ENCODE results near the gene E2F2.
"Not testable (repeated sequence)": the region's sequence is repeated elsewhere in the genome, so short reads cannot be mapped to it uniquely, and the experiment has no call there.

The E2F2 gene

DNA sequence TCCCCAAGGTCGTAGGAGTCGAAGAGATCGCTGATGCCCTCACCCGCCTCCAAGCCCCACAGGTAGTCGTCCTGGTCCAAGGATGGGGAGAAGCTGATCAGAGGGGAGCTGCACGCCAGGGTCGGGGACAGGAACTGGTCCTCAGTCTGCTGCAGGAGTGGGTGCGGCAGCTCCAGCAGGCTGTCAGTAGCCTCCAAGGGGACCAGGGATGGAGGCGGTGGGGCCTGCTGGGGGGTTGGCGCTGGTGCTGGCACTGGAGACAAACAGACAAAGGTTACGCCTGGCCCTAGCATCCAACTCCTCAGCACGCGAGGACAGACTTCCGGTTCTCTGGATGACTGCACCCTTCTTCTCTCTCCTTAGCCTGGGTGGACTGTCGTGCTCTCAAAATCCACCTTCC is 21.1 kb downstream of the E2F2 start:
- H3K27me3 ChIP-seq (replicated peaks in 2 of 5; ENCODE audit: control insufficient read depth in 4 of 5, insufficient read depth in 5 of 5, low read length in 4 of 5), result no peaks in the 10 kb centered on the region
- H3K4me3 ChIP-seq (ENCODE audit: control insufficient read depth in 1 of 7, extremely low read depth in 1 of 7, insufficient read depth in 4 of 7, low read depth in 2 of 7, low read length in 6 of 7), result no peak overlapping the region
- ChIA-PET CTCF (interaction anchor here (0.9 to 2.6 kb wide), 4 partner anchors 22 to 35 kb away, joined by 3 to 16 read pairs (median 4); no protein-coding TSS in a partner anchor), POLR2A (no interaction called here)
- peaks cover 10 to 47% (median 27%) of the 10 kb centered on the region in 4 experiments for H3K36me3 ChIP-seq (ENCODE audit: control insufficient read depth in 4 of 4, insufficient read depth in 4 of 4, low read length in 3 of 4)
- DNase-seq, result no peak
- 94% methylated on average over 14 of the region's 15 CpGs for WGBS (ENCODE audit: insufficient coverage)
- H3K9me3 ChIP-seq (ENCODE audit: control extremely low read depth in 1 of 5, control insufficient read depth in 4 of 5, insufficient read depth in 2 of 5, low read depth in 1 of 5, low read length in 4 of 5), result no peaks in the 10 kb centered on the region
- no peaks in the 10 kb centered on the region for H3K4me1 ChIP-seq (ENCODE audit: control extremely low read depth in 1 of 4, control insufficient read depth in 4 of 4, insufficient read depth in 4 of 4, low read length in 3 of 4)
- no peak overlapping the region for H3K27ac ChIP-seq (ENCODE audit: insufficient read depth in 1 of 2, low read depth in 1 of 2, low read length in 2 of 2, poor library complexity in 1 of 2, severe bottlenecking in 2 of 2)

DNA sequence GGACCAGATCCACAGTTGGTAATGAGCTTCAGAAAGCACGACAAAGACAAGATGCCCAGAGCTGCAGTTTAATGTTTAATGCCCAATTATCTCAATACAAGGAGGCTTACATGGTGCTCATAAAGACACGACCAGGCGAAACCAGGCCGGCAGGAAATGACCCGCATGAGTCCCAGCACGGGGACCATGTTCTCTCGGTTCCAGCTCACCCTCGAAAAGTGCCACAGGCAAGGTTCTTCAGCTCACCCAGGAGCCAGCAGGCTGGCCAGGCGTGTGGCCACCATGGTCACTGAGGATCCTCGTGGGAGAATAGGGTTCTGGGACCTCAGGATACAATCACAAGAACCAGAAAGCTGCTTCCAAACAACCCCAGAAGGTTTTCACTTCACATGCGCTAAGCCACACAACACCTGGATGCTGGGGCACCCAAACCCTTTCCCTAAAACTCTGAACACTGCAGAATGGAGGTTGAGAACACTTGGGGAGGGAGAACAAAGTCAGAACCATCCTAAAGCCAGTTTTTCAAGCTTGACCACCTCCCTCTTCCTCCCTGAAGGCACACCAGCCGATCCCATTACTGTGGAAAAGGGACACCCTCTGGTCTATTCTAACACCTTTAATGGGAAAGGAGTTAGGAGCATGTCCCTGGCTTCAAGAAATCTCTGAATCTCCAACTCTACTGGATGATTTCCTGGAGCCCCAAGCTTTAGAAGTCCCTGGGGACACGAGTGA is 24.5 kb downstream of the E2F2 start:
- ChIA-PET POLR2A (no interaction called here), CTCF (interaction anchor here (1.8 to 4.8 kb wide), 5 partner anchors 10 to 132 kb away, joined by 5 to 34 read pairs (median 8); no protein-coding TSS in a partner anchor)
- Histone ChIP-seq H3K4me3 (ENCODE audit: control insufficient read depth in 1 of 7, extremely low read depth in 1 of 7, insufficient read depth in 4 of 7, low read depth in 2 of 7, low read length in 6 of 7) (no peak overlapping the region), H3K27me3 (replicated peaks in 2 of 5; ENCODE audit: control insufficient read depth in 4 of 5, insufficient read depth in 5 of 5, low read length in 4 of 5) (no peaks in the 10 kb centered on the region), H3K36me3 (ENCODE audit: control insufficient read depth in 4 of 4, insufficient read depth in 4 of 4, low read length in 3 of 4) (peaks cover 7 to 37% (median 21%) of the 10 kb centered on the region in 4 experiments), H3K9me3 (ENCODE audit: control extremely low read depth in 1 of 5, control insufficient read depth in 4 of 5, insufficient read depth in 2 of 5, low read depth in 1 of 5, low read length in 4 of 5) (no peaks in the 10 kb centered on the region), H3K27ac (ENCODE audit: insufficient read depth in 1 of 2, low read depth in 1 of 2, low read length in 2 of 2, poor library complexity in 1 of 2, severe bottlenecking in 2 of 2) (no peak overlapping the region), H3K4me1 (ENCODE audit: control extremely low read depth in 1 of 4, control insufficient read depth in 4 of 4, insufficient read depth in 4 of 4, low read length in 3 of 4) (no peaks in the 10 kb centered on the region)
- WGBS (ENCODE audit: insufficient coverage), result 95% methylated on average over 12 of the region's 13 CpGs
- no peak for DNase-seq

DNA sequence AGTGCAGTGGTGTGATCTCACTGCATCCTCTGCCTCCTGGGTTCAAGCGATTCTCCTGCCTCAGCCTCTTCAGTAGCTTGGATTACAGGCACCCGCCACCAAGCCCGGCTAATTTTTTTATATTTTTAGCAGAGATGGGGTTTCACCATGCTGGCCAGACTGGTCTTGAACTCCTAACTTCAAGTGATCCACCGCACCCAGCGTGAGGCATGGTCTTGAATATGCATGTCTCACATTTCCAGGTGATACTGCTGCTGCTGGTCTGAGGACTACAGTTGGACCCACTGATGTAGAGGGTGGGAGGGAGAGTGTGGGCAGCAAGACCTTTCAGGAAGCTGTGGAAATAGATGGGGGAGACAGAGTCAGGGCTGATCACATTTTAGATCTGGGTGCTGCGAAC is 25.2 kb downstream of the E2F2 start:
- WGBS (ENCODE audit: insufficient coverage), result 96% methylated on average over 6 of the region's 6 CpGs
- ChIA-PET CTCF (interaction anchor here (2.3 to 4.8 kb wide), 4 partner anchors 9 to 34 kb away, joined by 5 to 34 read pairs (median 10); no protein-coding TSS in a partner anchor), POLR2A (no interaction called here)
- no peak for DNase-seq
- Histone ChIP-seq H3K9me3 (ENCODE audit: control extremely low read depth in 1 of 5, control insufficient read depth in 4 of 5, insufficient read depth in 2 of 5, low read depth in 1 of 5, low read length in 4 of 5) (no peaks in the 10 kb centered on the region), H3K4me3 (ENCODE audit: control insufficient read depth in 1 of 7, extremely low read depth in 1 of 7, insufficient read depth in 4 of 7, low read depth in 2 of 7, low read length in 6 of 7) (no peak overlapping the region), H3K4me1 (ENCODE audit: control extremely low read depth in 1 of 4, control insufficient read depth in 4 of 4, insufficient read depth in 4 of 4, low read length in 3 of 4) (no peaks in the 10 kb centered on the region), H3K27me3 (replicated peaks in 2 of 5; ENCODE audit: control insufficient read depth in 4 of 5, insufficient read depth in 5 of 5, low read length in 4 of 5) (no peaks in the 10 kb centered on the region), H3K27ac (ENCODE audit: insufficient read depth in 1 of 2, low read depth in 1 of 2, low read length in 2 of 2, poor library complexity in 1 of 2, severe bottlenecking in 2 of 2) (no peak overlapping the region), H3K36me3 (ENCODE audit: control insufficient read depth in 4 of 4, insufficient read depth in 4 of 4, low read length in 3 of 4) (peaks cover 7 to 35% (median 20%) of the 10 kb centered on the region in 4 experiments)

DNA sequence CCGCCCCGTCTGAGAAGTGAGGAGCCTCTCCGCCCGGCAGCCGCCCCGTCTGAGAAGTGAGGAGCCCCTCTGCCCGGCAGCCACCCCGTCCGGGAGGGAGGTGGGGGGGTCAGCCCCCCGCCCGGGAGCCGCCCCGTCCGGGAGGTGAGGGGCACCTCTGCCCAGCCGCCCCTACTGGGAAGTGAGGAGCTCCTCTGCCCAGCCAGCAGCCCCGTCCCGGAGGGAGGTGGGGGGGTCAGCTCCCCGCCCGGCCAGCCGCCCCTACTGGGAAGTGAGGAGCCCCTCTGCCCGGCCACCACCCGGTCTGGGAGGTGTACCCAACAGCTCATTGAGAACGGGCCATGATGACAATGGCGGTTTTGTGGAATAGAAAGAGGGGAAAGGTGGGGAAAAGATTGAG is 26.9 kb downstream of the E2F2 start:
- POLR2A ChIA-PET, result interaction anchor here (0.6 kb wide), 1 partner anchor 580 kb away, joined by 3 read pairs; no protein-coding TSS in a partner anchor
- CTCF ChIA-PET, result not testable (repeated sequence)
- 91% methylated on average over 10 of the region's 24 CpGs for WGBS (ENCODE audit: insufficient coverage)

DNA sequence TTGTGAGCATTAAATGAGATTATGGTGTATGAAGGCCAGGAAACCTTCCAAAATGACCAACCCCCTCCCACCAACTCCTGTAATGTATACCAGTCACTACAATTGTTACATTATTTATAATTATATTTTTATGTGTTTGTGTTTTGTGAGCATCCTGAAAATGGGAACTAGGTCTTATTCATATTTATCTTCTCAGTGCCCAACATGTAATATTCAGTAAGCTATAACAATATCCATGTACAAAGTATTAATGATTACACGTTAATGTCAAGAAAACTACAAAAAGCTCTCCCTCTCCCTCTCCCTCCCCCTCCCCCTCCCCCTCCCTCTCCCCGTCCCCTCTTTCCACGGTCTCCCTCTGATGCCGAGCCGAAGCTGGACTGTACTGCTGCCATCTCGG is 28.1 kb downstream of the E2F2 start:
- no CpG with 5 or more reads among the region's 6 CpGs for WGBS (ENCODE audit: insufficient coverage)
- H3K4me1 ChIP-seq (ENCODE audit: control extremely low read depth in 1 of 4, control insufficient read depth in 4 of 4, insufficient read depth in 4 of 4, low read length in 3 of 4), result peaks cover 0 to 3% (median 1%) of the 10 kb centered on the region in 4 experiments
- CTCF ChIA-PET, result interaction anchor here (1.5 kb wide), 1 partner anchor 21 kb away, joined by 3 read pairs; no protein-coding TSS in a partner anchor
- no peaks in the 10 kb centered on the region for H3K27me3 ChIP-seq (replicated peaks in 2 of 5; ENCODE audit: control insufficient read depth in 4 of 5, insufficient read depth in 5 of 5, low read length in 4 of 5)
- peaks cover 0 to 13% (median 7%) of the 10 kb centered on the region in 4 experiments for H3K36me3 ChIP-seq (ENCODE audit: control insufficient read depth in 4 of 4, insufficient read depth in 4 of 4, low read length in 3 of 4)
- DNase-seq, result no peak
- no peaks in the 10 kb centered on the region for H3K9me3 ChIP-seq (ENCODE audit: control extremely low read depth in 1 of 5, control insufficient read depth in 4 of 5, insufficient read depth in 2 of 5, low read depth in 1 of 5, low read length in 4 of 5)
- H3K27ac ChIP-seq (ENCODE audit: insufficient read depth in 1 of 2, low read depth in 1 of 2, low read length in 2 of 2, poor library complexity in 1 of 2, severe bottlenecking in 2 of 2), result no peak overlapping the region
- POLR2A ChIA-PET, result no interaction called here
- H3K4me3 ChIP-seq (ENCODE audit: control insufficient read depth in 1 of 7, extremely low read depth in 1 of 7, insufficient read depth in 4 of 7, low read depth in 2 of 7, low read length in 6 of 7), result no peak overlapping the region

More for the DNA sequence above, 26.9 kb downstream of the E2F2 start:
- not testable (repeated sequence) for H3K9me3 ChIP-seq (ENCODE audit: control extremely low read depth in 1 of 5, control insufficient read depth in 4 of 5, insufficient read depth in 2 of 5, low read depth in 1 of 5, low read length in 4 of 5); H3K4me3 ChIP-seq (ENCODE audit: control insufficient read depth in 1 of 7, extremely low read depth in 1 of 7, insufficient read depth in 4 of 7, low read depth in 2 of 7, low read length in 6 of 7); DNase-seq; H3K27ac ChIP-seq (ENCODE audit: insufficient read depth in 1 of 2, low read depth in 1 of 2, low read length in 2 of 2, poor library complexity in 1 of 2, severe bottlenecking in 2 of 2); H3K4me1 ChIP-seq (ENCODE audit: control extremely low read depth in 1 of 4, control insufficient read depth in 4 of 4, insufficient read depth in 4 of 4, low read length in 3 of 4); H3K27me3 ChIP-seq (replicated peaks in 2 of 5; ENCODE audit: control insufficient read depth in 4 of 5, insufficient read depth in 5 of 5, low read length in 4 of 5)
- peaks cover 0 to 23% (median 14%) of the 10 kb centered on the region in 4 experiments for H3K36me3 ChIP-seq (ENCODE audit: control insufficient read depth in 4 of 4, insufficient read depth in 4 of 4, low read length in 3 of 4)

DNA sequence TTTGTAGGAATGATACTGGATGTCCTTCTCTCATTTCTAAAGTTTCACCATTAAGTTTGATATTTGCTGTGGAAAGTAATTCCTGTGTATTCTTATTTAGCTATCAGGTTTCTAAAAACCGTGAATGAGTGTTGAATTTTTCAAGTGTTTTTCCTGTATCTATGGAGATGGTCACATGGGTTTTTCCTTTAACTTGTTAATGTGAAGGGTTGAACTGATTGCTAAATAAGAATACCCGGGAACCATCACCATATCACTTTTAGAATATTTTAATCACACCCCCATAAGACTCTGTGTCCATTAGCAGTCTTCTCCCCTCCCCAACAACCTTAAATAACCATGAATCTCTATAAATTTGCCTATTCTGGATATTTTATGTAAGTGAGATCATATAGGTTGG is 30.6 kb downstream of the E2F2 start:
- Histone ChIP-seq H3K27me3 (replicated peaks in 2 of 5; ENCODE audit: control insufficient read depth in 4 of 5, insufficient read depth in 5 of 5, low read length in 4 of 5) (no peaks in the 10 kb centered on the region), H3K9me3 (ENCODE audit: control extremely low read depth in 1 of 5, control insufficient read depth in 4 of 5, insufficient read depth in 2 of 5, low read depth in 1 of 5, low read length in 4 of 5) (no peaks in the 10 kb centered on the region), H3K4me1 (ENCODE audit: control extremely low read depth in 1 of 4, control insufficient read depth in 4 of 4, insufficient read depth in 4 of 4, low read length in 3 of 4) (peaks cover 0 to 3% (median 1%) of the 10 kb centered on the region in 4 experiments), H3K4me3 (ENCODE audit: control insufficient read depth in 1 of 7, extremely low read depth in 1 of 7, insufficient read depth in 4 of 7, low read depth in 2 of 7, low read length in 6 of 7) (no peak overlapping the region), H3K36me3 (ENCODE audit: control insufficient read depth in 4 of 4, insufficient read depth in 4 of 4, low read length in 3 of 4) (no peaks in the 10 kb centered on the region), H3K27ac (ENCODE audit: insufficient read depth in 1 of 2, low read depth in 1 of 2, low read length in 2 of 2, poor library complexity in 1 of 2, severe bottlenecking in 2 of 2) (no peak overlapping the region)
- ChIA-PET CTCF (interaction anchor here (0.6 to 11.2 kb wide), 5 partner anchors 15 to 44 kb away, joined by 3 to 183 read pairs (median 7); no protein-coding TSS in a partner anchor), POLR2A (no interaction called here)
- DNase-seq, result no peak
- WGBS (ENCODE audit: insufficient coverage), result no CpG with 5 or more reads among the region's 2 CpGs
